Measurements from ENCODE around the gene SGCA. TPM values are rescaled to one million over a fixed set of nuclear protein-coding genes. Genes with fewer than 3 reads are reported as not detected.

Gene SGCA
- total and polyA plus RNA-seq, 2 of the 13 experiments (the other 11 are each of a cell fraction or from before 2014, with no cell fraction given) = not detected

DNA sequence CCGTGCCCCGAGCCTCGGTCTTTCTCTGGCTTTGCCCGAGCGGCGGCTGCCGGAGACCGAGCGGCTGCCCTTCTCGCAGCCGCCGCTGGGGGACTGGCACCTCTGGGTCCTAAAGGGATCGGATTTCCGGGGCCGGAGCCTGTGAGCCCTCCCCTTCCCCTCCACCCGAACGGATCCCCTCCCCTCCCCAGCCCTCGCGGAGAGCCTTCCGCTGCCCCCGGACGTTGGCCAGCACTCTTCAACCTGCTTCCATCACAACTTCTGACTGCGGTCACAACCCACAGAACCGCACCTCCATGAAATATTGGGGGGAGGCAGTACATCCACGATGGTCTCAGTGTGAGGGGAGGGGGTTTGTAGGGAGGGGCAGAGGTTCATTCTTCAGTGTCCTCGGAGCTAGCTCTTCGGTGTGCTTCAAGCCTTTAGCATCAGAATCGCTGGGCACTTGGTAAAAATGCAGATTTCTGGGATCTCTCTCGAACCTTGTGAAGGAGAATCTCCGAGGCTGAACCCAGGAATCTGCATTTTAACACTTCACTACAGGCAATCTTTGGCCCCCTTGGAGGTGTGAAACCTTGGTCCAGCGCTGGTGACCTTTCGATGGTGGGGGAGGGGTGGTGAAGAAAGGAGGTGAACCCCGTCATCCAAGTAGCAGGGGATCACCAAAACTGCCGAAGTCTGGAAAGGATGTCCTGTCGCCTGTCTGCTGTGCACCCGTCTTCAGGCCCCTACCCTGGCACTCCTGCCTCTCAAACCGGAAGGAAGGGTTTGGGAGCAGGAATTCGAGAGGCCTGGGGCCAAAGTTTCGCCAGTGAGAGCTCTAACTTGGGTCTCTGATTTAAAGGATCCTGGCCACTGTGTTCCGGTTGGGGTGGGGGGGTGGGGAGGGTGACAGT, 14.5 kb upstream of the SGCA start (continued):
- TF ChIP-seq SOX6 (IDR thresholded peaks at IDR 0.05) (no peak), SOX6 (CRISPR knock-in tag; IDR thresholded peaks at IDR 0.05) (0 out of 2 replicates have a peak, but pooled peaks have one; percentile 9), SNAI1 (CRISPR knock-in tag; IDR thresholded peaks at IDR 0.05; ENCODE audit: borderline replicate concordance) (no peak), SOX5 (CRISPR knock-in tag; IDR thresholded peaks at IDR 0.05; ENCODE audit: borderline replicate concordance) (no peak), KDM3A (CRISPR knock-in tag; IDR thresholded peaks at IDR 0.05; ENCODE audit: low read depth) (peak; percentile 75; the same call in 1 of the 2 replicates), RXRB (CRISPR knock-in tag; IDR thresholded peaks at IDR 0.05; ENCODE audit: borderline replicate concordance) (0 out of 2 replicates have a peak, but pooled peaks have one; percentile 22), RNF219 (CRISPR knock-in tag; IDR thresholded peaks at IDR 0.05) (no peak), KDM6A (CRISPR knock-in tag; IDR thresholded peaks at IDR 0.05; ENCODE audit: low read depth) (no peak), ZC3H13 (CRISPR knock-in tag; IDR thresholded peaks at IDR 0.05) (peak; percentile 22; the same call in 1 of the 2 replicates), NR1H2 (CRISPR knock-in tag; IDR thresholded peaks at IDR 0.05; ENCODE audit: borderline replicate concordance, low read depth) (no peak), HINFP (CRISPR knock-in tag; IDR thresholded peaks at IDR 0.05; ENCODE audit: low read depth) (0 out of 2 replicates have a peak, but pooled peaks have one; percentile 74), MED13 (CRISPR knock-in tag; IDR thresholded peaks at IDR 0.05) (no peak), SALL1 (CRISPR knock-in tag; IDR thresholded peaks at IDR 0.05) (peak; percentile 31; the same call in 1 of the 2 replicates), ZNF180 (CRISPR knock-in tag; IDR thresholded peaks at IDR 0.05; ENCODE audit: borderline replicate concordance, low read depth) (no peak), SIN3B (IDR thresholded peaks at IDR 0.05; ENCODE audit: low read length) (no peak), HOXA5 (CRISPR knock-in tag; IDR thresholded peaks at IDR 0.05) (peak; percentile 67; the same call in 1 of the 2 replicates), ARNT2 (CRISPR knock-in tag; IDR thresholded peaks at IDR 0.05; ENCODE audit: low read depth) (no peak), MED1 (CRISPR knock-in tag; IDR thresholded peaks at IDR 0.05) (no peak), NCOA2 (CRISPR knock-in tag; IDR thresholded peaks at IDR 0.05) (no peak), RFXAP (CRISPR knock-in tag; IDR thresholded peaks at IDR 0.05; ENCODE audit: borderline replicate concordance) (peak; percentile 30; the same call in 1 of the 2 replicates)
- TF ChIP-seq, protein P1, sequence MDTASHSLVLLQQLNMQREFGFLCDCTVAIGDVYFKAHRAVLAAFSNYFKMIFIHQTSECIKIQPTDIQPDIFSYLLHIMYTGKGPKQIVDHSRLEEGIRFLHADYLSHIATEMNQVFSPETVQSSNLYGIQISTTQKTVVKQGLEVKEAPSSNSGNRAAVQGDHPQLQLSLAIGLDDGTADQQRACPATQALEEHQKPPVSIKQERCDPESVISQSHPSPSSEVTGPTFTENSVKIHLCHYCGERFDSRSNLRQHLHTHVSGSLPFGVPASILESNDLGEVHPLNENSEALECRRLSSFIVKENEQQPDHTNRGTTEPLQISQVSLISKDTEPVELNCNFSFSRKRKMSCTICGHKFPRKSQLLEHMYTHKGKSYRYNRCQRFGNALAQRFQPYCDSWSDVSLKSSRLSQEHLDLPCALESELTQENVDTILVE (CRISPR knock-in tag; IDR thresholded peaks at IDR 0.05) = 0 out of 2 replicates have a peak, but pooled peaks have one; percentile 45
